H7 (cell line): ENCODE measurements around the gene PBX3. TPM values are rescaled to one million over a fixed set of nuclear protein-coding genes. Genes with fewer than 3 reads are reported as not detected.

Source experiments
- DNase-seq: peaks from one replicate; pipeline ENCODE4 v3.0.0; 2012
- H3K27me3 ChIP-seq: 2 replicates; pipeline ENCODE4 v1.6.0; 2011; ENCODE audit warnings: mild to moderate bottlenecking, low read length; ENCODE audit not compliant: control insufficient read depth, insufficient read depth
- H3K36me3 ChIP-seq: replicated peaks from 2 replicates; pipeline ENCODE4 v1.5.1; 2011; ENCODE audit warnings: low read length; ENCODE audit not compliant: control insufficient read depth, insufficient read depth
- H3K4me3 ChIP-seq: 2 replicates; pipeline ENCODE4 v1.5.1; 2011; ENCODE audit warnings: low read depth, mild to moderate bottlenecking, control low read depth, low read length, moderate library complexity; ENCODE audit not compliant: insufficient read depth
- total RNA-seq: library from RNA; depleted of rRNA; stranded (reverse); fragments of >200 nt; shearing (Covaris generic); gene quantifications from 2 replicates; pipeline ENCODE4 v1.2.3, GENCODE V29; 2014; rRNA removed

Gene PBX3
- 46.9 and 69.8 TPM in 2 replicates for total RNA-seq

GRCh38 chr9:125747053-125747764 is at the start of gene PBX3:
PBX3 (plus strand) TSS chr9:125747373.
- H3K27me3 ChIP-seq, result peaks cover 2% of the 10 kb centered on the region; the same call in 1 of the 2 replicates
- H3K4me3 ChIP-seq, result peak within 1 kb of the TSS; percentile 91
- DNase-seq, result peak; percentile 85
- no peaks in the 10 kb centered on the region for H3K36me3 ChIP-seq

GRCh38 chr9:125699870-125700269 is 47.3 kb upstream of the PBX3 start:
- H3K27me3 ChIP-seq, result no peaks in the 10 kb centered on the region
- H3K36me3 ChIP-seq, result no peaks in the 10 kb centered on the region; the same call in 1 of the 2 replicates
- no peak for DNase-seq
- H3K4me3 ChIP-seq, result no peak overlapping the region

GRCh38 chr9:125700791-125701190 is 46.4 kb upstream of the PBX3 start:
- no peak overlapping the region for H3K4me3 ChIP-seq
- DNase-seq, result peak; percentile 49
- no peaks in the 10 kb centered on the region for H3K27me3 ChIP-seq
- H3K36me3 ChIP-seq, result no peaks in the 10 kb centered on the region; the same call in 1 of the 2 replicates

GRCh38 chr9:125701351-125701750 is 45.8 kb upstream of the PBX3 start:
- peak; percentile 54 for DNase-seq
- no peaks in the 10 kb centered on the region for H3K27me3 ChIP-seq
- H3K4me3 ChIP-seq, result no peak overlapping the region
- H3K36me3 ChIP-seq, result no peaks in the 10 kb centered on the region; the same call in 1 of the 2 replicates

GRCh38 chr9:125703662-125704061 is 43.5 kb upstream of the PBX3 start:
- Histone ChIP-seq H3K27me3 (no peaks in the 10 kb centered on the region), H3K4me3 (no peak overlapping the region), H3K36me3 (no peaks in the 10 kb centered on the region; the same call in 1 of the 2 replicates)
- no peak for DNase-seq

- no peaks in the 10 kb centered on the region; the same call in 1 of the 2 replicates for H3K36me3 ChIP-seq
- H3K4me3 ChIP-seq, result peak overlapping the region; percentile 96
- no peaks in the 10 kb centered on the region for H3K27me3 ChIP-seq
- no peak for DNase-seq
Observed at GRCh38 chr9:125705893-125706292, 41.3 kb upstream of the PBX3 start.

GRCh38 chr9:125706651-125707471 is 40.3 kb upstream of the PBX3 start, which contains the start of gene MAPKAP1:
MAPKAP1 (minus strand) TSS chr9:125707208; CDS start chr9:125672574, 34,634 bp downstream.
- peak; percentile 96 for DNase-seq

GRCh38 chr9:125707472-125707804 is 39.7 kb upstream of the PBX3 start:
- peak overlapping the region; percentile 18; the same call in 1 of the 2 replicates for H3K4me3 ChIP-seq
- H3K27me3 ChIP-seq, result no peaks in the 10 kb centered on the region
- DNase-seq, result no peak
- no peaks in the 10 kb centered on the region; the same call in 1 of the 2 replicates for H3K36me3 ChIP-seq

More at GRCh38 chr9:125706651-125707471, 40.3 kb upstream of the PBX3 start, which contains the start of gene MAPKAP1:
- peak within 1 kb of the TSS; percentile 96 for H3K4me3 ChIP-seq
- no peaks in the 10 kb centered on the region; the same call in 1 of the 2 replicates for H3K36me3 ChIP-seq
- no peaks in the 10 kb centered on the region for H3K27me3 ChIP-seq

GRCh38 chr9:125726456-125727132 is 20.6 kb upstream of the PBX3 start:
- H3K4me3 ChIP-seq, result no peak overlapping the region
- no peak for DNase-seq
- no peaks in the 10 kb centered on the region for H3K36me3 ChIP-seq
- H3K27me3 ChIP-seq, result no peaks in the 10 kb centered on the region

GRCh38 chr9:125730168-125730567 is 17.0 kb upstream of the PBX3 start:
- no peaks in the 10 kb centered on the region for H3K27me3 ChIP-seq
- H3K4me3 ChIP-seq, result no peak overlapping the region

GRCh38 chr9:125732562-125732961 is 14.6 kb upstream of the PBX3 start:
- Histone ChIP-seq H3K27me3 (no peaks in the 10 kb centered on the region), H3K36me3 (no peaks in the 10 kb centered on the region), H3K4me3 (no peak overlapping the region)
- DNase-seq, result peak; percentile 46

More at GRCh38 chr9:125730168-125730567, 17.0 kb upstream of the PBX3 start:
- DNase-seq, result no peak
- no peaks in the 10 kb centered on the region for H3K36me3 ChIP-seq

- no peaks in the 10 kb centered on the region for H3K27me3 ChIP-seq
Observed at GRCh38 chr9:125739436-125739835, 7.7 kb upstream of the PBX3 start.

GRCh38 chr9:125742657-125743056 is 4.5 kb upstream of the PBX3 start:
- Histone ChIP-seq H3K27me3 (peaks cover 2% of the 10 kb centered on the region; the same call in 1 of the 2 replicates), H3K4me3 (no peak overlapping the region), H3K36me3 (no peaks in the 10 kb centered on the region)
- no peak for DNase-seq

More at GRCh38 chr9:125739436-125739835, 7.7 kb upstream of the PBX3 start:
- Histone ChIP-seq H3K36me3 (no peaks in the 10 kb centered on the region), H3K4me3 (no peak overlapping the region)
- no peak for DNase-seq
